K562 (cell line): ENCODE results near the gene SFN. TPM values are rescaled to one million over a fixed set of nuclear protein-coding genes. Genes with fewer than 3 reads are reported as not detected.
A peak's percentile ranks its signal among the peaks of the same experiment; 100 is the strongest.

Experiments
- ATAC-seq: fragments of 200-7000 bp; cut with Tn5 transposase; 3 replicates; pipeline ENCODE4 v1.9.1; 2020; ENCODE audit warnings: moderate library complexity
- BruUV-seq: library from RNA; stranded (reverse); fragments of 400-500 nt; replicated peaks from 2 replicates; lab custom pipeline; 2021; lab: Mats Ljungman, UMichigan
- CTCF ChIA-PET: fragments of 300-600 bp; formaldehyde crosslinking; extraction: SDS; loops from one replicate; lab custom pipeline; 2021; ENCODE audit warnings: low intra/inter-chr PET ratio; lab: Yijun Ruan, JAX
- POLR2A ChIA-PET: fragments of 300-600, 350-650 bp; sonication (Branson Sonifier 250); formaldehyde crosslinking; extraction: SDS; loops from one replicate; lab custom pipeline; 2021; ENCODE audit warnings: antibody characterized with exemption, inconsistent platforms; lab: Yijun Ruan, JAX
- DNase-seq, 4 experiments: peaks; one replicate each; pipeline versions ENCODE4 v3.0.0 to v3.0.0-alpha.2; 2011 to 2018; ENCODE audit warnings: low spot score in 3 of 4, mixed read lengths in 3 of 4; ENCODE audit errors: extremely low read depth in 1 of 4
- FAIRE-seq: peaks from 2 replicates; lab custom pipeline; 2011; peaks lifted over from hg19 to GRCh38; lab: Jason Lieb, UNC
- H2AFZ ChIP-seq: 2 replicates; pipeline ENCODE4 v1.6.0; 2011; ENCODE audit warnings: low read depth, low read length, control low read depth, inconsistent platforms
- H3K27ac ChIP-seq: fragments of 200-600 bp; 3 replicates; pipeline ENCODE4 v1.8.0; 2011; ENCODE audit warnings: low read depth, mild to moderate bottlenecking, control low read depth, inconsistent platforms, low read length, moderate library complexity, mixed read lengths; ENCODE audit errors: extremely low read depth
- H3K27me3 ChIP-seq, 2 experiments: fragments of 300-600 bp in 1 of 2; 2 replicates in 1 of 2; 3 replicates in 1 of 2; pipeline versions ENCODE4 v1.6.0 to v1.8.0; 2011; ENCODE audit warnings: inconsistent platforms in 2 of 2, low read length in 2 of 2, mild to moderate bottlenecking in 1 of 2, mixed read lengths in 1 of 2, moderate library complexity in 1 of 2; ENCODE audit not compliant: control insufficient read depth in 2 of 2, insufficient read depth in 2 of 2
- H3K36me3 ChIP-seq: fragments of 300-600 bp; 3 replicates; pipeline ENCODE4 v1.8.0; 2011; ENCODE audit warnings: mild to moderate bottlenecking, low read length, inconsistent platforms; ENCODE audit not compliant: control insufficient read depth, insufficient read depth
- H3K4me1 ChIP-seq, 2 experiments: fragments of 200-600 bp in 1 of 2; replicated peaks in 1 of 2; 2 replicates in 1 of 2; 3 replicates in 1 of 2; pipeline versions ENCODE4 v1.5.1 to v1.8.0; 2011; ENCODE audit warnings: inconsistent platforms in 2 of 2, low read length in 2 of 2, mild to moderate bottlenecking in 1 of 2, mixed read lengths in 1 of 2, moderate library complexity in 1 of 2; ENCODE audit not compliant: control insufficient read depth in 2 of 2, insufficient read depth in 2 of 2
- H3K4me2 ChIP-seq: 2 replicates; pipeline ENCODE4 v1.6.1; 2011; ENCODE audit warnings: low read length, control low read depth, inconsistent platforms, mixed read lengths; ENCODE audit not compliant: insufficient read depth
- H3K4me3 ChIP-seq: fragments of 200-600 bp; sonication (generic), shearing (Covaris generic); 2 replicates; pipeline ENCODE4 v1.5.1; 2016; ENCODE audit warnings: control low read depth, inconsistent platforms
- H3K79me2 ChIP-seq: fragments of 200-600 bp; 3 replicates; pipeline ENCODE4 v1.8.0; 2011; ENCODE audit warnings: low read length, inconsistent platforms; ENCODE audit not compliant: control insufficient read depth, insufficient read depth
- H3K9ac ChIP-seq, 2 experiments: 2 replicates each; pipeline versions ENCODE4 v1.6.0 to v1.6.1; 2011; ENCODE audit warnings: low read depth in 2 of 2, low read length in 2 of 2, control low read depth in 1 of 2, inconsistent platforms in 1 of 2, mild to moderate bottlenecking in 1 of 2, mixed read lengths in 1 of 2; ENCODE audit not compliant: insufficient read depth in 1 of 2
- H3K9me1 ChIP-seq: one replicate; pipeline ENCODE4 v1.6.0; 2011; ENCODE audit warnings: inconsistent platforms, mild to moderate bottlenecking, low read length, moderate library complexity; ENCODE audit not compliant: control insufficient read depth, insufficient read depth
- H3K9me3 ChIP-seq: replicated peaks from 2 replicates; pipeline ENCODE4 v1.5.1; 2011; ENCODE audit warnings: low read depth, low read length, inconsistent platforms; ENCODE audit not compliant: control insufficient read depth, insufficient read depth
- H4K20me1 ChIP-seq: replicated peaks from 2 replicates; pipeline ENCODE4 v1.6.1; 2011; ENCODE audit warnings: low read length, inconsistent platforms, mixed read lengths; ENCODE audit not compliant: control insufficient read depth, insufficient read depth
- CAMTA2 ChIP-seq: fragments of 250-450 bp; sonication (Bioruptor Pico); conservative IDR thresholded peaks from 2 replicates; pipeline ENCODE4 v1.5.1; 2022
- CC2D1A ChIP-seq: fragments of 450-650 bp; IDR thresholded peaks from 2 replicates; pipeline ENCODE4 v1.6.1; 2017; ENCODE audit warnings: mild to moderate bottlenecking
- CHD1 ChIP-seq: fragments of 200-600 bp; sonication (generic); IDR thresholded peaks from one replicate; pipeline ENCODE4 v1.6.1; 2012; ENCODE audit warnings: mild to moderate bottlenecking, moderate library complexity, low read length, inconsistent platforms
- DNMT1 ChIP-seq: fragments of 450-650 bp; IDR thresholded peaks from 2 replicates; pipeline ENCODE4 v1.6.1; 2016; ENCODE audit warnings: antibody characterized with exemption, mild to moderate bottlenecking
- ESRRB ChIP-seq: fragments of 250-450 bp; sonication (Bioruptor Pico); IDR thresholded peaks from 2 replicates; pipeline ENCODE4 v1.5.0; 2020; ENCODE audit warnings: mild to moderate bottlenecking, moderate library complexity, borderline replicate concordance
- KLF10 ChIP-seq: fragments of 250-450 bp; sonication (Bioruptor Pico); IDR thresholded peaks from 2 replicates; pipeline ENCODE4 v1.6.1; 2021; ENCODE audit warnings: matching md5 sums
- NUFIP1 ChIP-seq: fragments of 450-650 bp; IDR thresholded peaks from 2 replicates; pipeline ENCODE4 v1.6.1; 2018; ENCODE audit not compliant: partially characterized antibody
- POLR2AphosphoS5 ChIP-seq: IDR thresholded peaks from 2 replicates; pipeline ENCODE4 v1.6.1; 2011; ENCODE audit warnings: mild to moderate bottlenecking, low read depth, low read length, moderate library complexity; ENCODE audit not compliant: control insufficient read depth, insufficient read depth
- STAT5B ChIP-seq: fragments of 250-450 bp; sonication (Bioruptor Pico); IDR thresholded peaks from 2 replicates; pipeline ENCODE4 v1.8.0; 2021; ENCODE audit warnings: mild to moderate bottlenecking, inconsistent platforms
- TAF1 ChIP-seq: IDR thresholded peaks from 2 replicates; pipeline ENCODE4 v1.6.1; 2011; ENCODE audit warnings: mild to moderate bottlenecking, low read length, moderate library complexity; ENCODE audit not compliant: insufficient read depth, control insufficient read depth, severe bottlenecking; ENCODE audit errors: extremely low read depth
- ZC3H4 ChIP-seq: sonication (generic); formaldehyde crosslinking; IDR thresholded peaks from 2 replicates; pipeline ENCODE4 v1.9.0; 2021; ENCODE audit warnings: missing genetic modification reagents, borderline replicate concordance
- ZNF57 ChIP-seq: fragments of 450-650 bp; formaldehyde crosslinking; IDR thresholded peaks from 2 replicates; pipeline ENCODE4 v1.4.0; 2020; ENCODE audit warnings: mild to moderate bottlenecking, moderate library complexity
- ZNF584 ChIP-seq: fragments of 200-800 bp; sonication (Bioruptor generic); IDR thresholded peaks from 2 replicates; pipeline ENCODE4 v1.6.1; 2016; ENCODE audit warnings: low read depth, mild to moderate bottlenecking, missing genetic modification characterization, missing compliant biosample characterization
- WGBS: fragments of 100-300 bp; shearing (Covaris generic); methylation state at CpG from one replicate; pipeline ENCODE4 v1.1.6; 2016; ENCODE audit warnings: low coverage, mixed read lengths; ENCODE audit not compliant: insufficient coverage; ENCODE audit errors: missing lambda C conversion rate; 5-methylcytosine and 5-hydroxymethylcytosine counted together
- in situ Hi-C: fragments of 300-500 bp; cut with MboI; formaldehyde crosslinking; loops from 4 replicates; pipeline ENCODE4 v1.15.0; 2018; ENCODE audit warnings: inconsistent platforms, mixed read lengths
- intact Hi-C: fragments of 100-400 bp; cut with micrococcal nuclease; formaldehyde crosslinking; loops from 2 replicates; pipeline ENCODE4 v1.14.2; 2022
- polyA plus RNA-seq, 8 experiments: library from polyadenylated mRNA; depleted of rRNA in 4 of 8; stranded (reverse) in 5 of 8; unstranded in 3 of 8; fragments of >200 nt; fragmentation: Nextera tagmentation in 2 of 8; fragmentation: Illumina TruSeq in 1 of 8; extraction: Ambion mirVana in 2 of 8; extraction: Trizol in 1 of 8; gene quantifications; 2 replicates each; pipeline versions ENCODE4 v1.2.1 to v1.2.3, GENCODE V29; 2011 to 2014; ENCODE audit warnings: inconsistent platforms in 1 of 8, missing spikeins in 1 of 8
- total RNA-seq, 7 experiments: library from RNA; depleted of rRNA in 6 of 7; stranded (reverse); fragments of >200 nt in 6 of 7; fragmentation: Illumina TruSeq in 2 of 7; extraction: Trizol in 2 of 7; gene quantifications; 2 replicates each; pipeline versions ENCODE4 v1.2.1 to v1.2.3, GENCODE V29; 2011 to 2021; ENCODE audit warnings: low replicate concordance in 1 of 7
- TF ChIP-seq, protein P1 (sequence below): fragments of 450-650 bp; formaldehyde crosslinking; IDR thresholded peaks from 2 replicates; pipeline ENCODE4 v1.4.0; 2020; ENCODE audit warnings: mild to moderate bottlenecking, mixed read lengths

The SFN gene
- total and polyA plus RNA-seq, 9 of the 15 experiments (the other 6 are each of a cell fraction or from before 2014, with no cell fraction given): 0.10 to 3.8 (median 2.0) TPM

DNA sequence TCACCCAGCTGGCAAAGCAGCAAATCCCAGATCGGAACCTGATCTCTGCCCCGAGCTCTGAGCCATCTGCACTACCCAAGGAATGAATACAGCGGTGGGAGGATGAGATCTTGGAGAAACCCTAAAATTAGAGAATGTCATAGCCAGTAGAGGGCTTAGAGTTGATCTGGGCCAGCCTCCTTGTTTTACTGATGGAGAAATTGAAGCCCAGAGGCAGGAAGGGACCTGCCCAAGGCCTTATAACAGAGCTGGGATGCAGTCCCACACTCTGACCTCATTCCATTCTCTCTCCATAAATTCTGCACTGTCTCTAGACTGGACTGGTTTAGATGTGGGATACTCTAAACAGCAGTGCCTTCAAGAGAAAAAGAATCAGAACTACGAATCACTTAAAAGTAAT, 4.8 kb upstream of the SFN start:
- intact Hi-C loops (no loop called here), in situ Hi-C loops (no loop called here)
- Histone ChIP-seq H3K4me3 (no peak overlapping the region), H3K9me1 (peaks cover 8% of the 10 kb centered on the region), H3K9ac (no peak overlapping the region), H3K79me2 (no peaks in the 10 kb centered on the region), H3K27ac (no peak overlapping the region), H2AFZ (no peak overlapping the region), H3K36me3 (peaks cover 24% of the 10 kb centered on the region; the same call in 2 of the 3 replicates), H3K4me1 (peaks cover 10 to 18% of the 10 kb centered on the region in 2 experiments; a peak in 4 of 5 replicates), H3K4me2 (no peak overlapping the region), H4K20me1 (0 out of 2 replicates have a peak, but pooled peaks cover 3% of the 10 kb centered on the region), H3K27me3 (no peaks in the 10 kb centered on the region), H3K9me3 (no peaks in the 10 kb centered on the region)
- BruUV-seq: no TSS peak
- POLR2A ChIA-PET: interaction anchor here (0.6 to 2.0 kb wide), 9 partner anchors 9 to 1375 kb away, joined by 3 to 16 read pairs (median 4); no protein-coding TSS in a partner anchor
- DNase-seq (no peak), FAIRE-seq (no peak), ATAC-seq (no peak)
- no peak for TF ChIP-seq TAF1
- CTCF ChIA-PET: no interaction called here
- 77% methylated on average over 4 of the region's 4 CpGs for WGBS

DNA sequence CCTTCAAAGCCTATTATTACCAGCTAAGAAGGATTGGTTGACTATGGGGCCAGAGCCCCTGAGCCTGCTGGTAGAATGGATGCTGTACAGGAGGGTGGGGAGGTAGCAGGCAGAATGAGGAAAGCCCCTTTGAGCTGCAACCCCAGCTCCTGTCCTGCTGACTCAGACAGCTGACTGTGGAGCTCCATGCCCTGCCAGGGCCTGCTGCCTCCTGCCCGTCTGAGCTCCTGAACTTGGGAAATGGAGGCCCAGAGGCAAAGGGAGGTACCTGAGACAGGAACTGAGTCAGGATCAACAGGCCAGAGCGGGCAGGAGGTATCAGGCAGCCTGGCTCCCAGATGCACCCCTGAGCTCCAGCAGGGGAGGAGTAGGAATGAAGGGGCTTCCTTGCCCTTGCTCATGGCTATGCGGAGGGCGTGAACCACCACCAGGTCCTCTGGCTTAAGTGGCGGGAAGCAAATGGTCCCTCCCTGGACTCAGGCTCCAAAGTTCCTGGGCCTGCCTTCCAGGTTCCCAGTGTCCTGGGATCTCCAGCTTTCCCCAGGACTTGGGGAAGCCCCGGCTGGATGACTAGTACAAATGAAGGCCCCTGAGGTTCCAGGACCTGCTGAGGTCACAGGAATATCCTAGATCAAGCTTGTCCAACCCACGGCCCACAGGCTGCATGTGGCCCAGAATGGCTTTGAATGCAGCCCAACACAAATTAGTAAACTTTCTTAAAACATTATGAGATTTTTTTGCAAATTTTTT, 3.9 kb upstream of the SFN start:
- POLR2A ChIA-PET: interaction anchor here (0.6 to 2.0 kb wide), 13 partner anchors 9 to 402 kb away, joined by 3 to 16 read pairs (median 3); no protein-coding TSS in a partner anchor
- Histone ChIP-seq H3K27ac (no peak overlapping the region), H3K9me1 (peaks cover under 1% of the 10 kb centered on the region), H3K4me3 (no peak overlapping the region), H3K27me3 (no peaks in the 10 kb centered on the region), H3K4me2 (no peak overlapping the region), H3K36me3 (peaks cover 15% of the 10 kb centered on the region; the same call in 1 of the 3 replicates), H2AFZ (no peak overlapping the region), H3K79me2 (no peaks in the 10 kb centered on the region), H4K20me1 (no peaks in the 10 kb centered on the region), H3K9me3 (no peaks in the 10 kb centered on the region), H3K4me1 (peaks cover 18 to 25% of the 10 kb centered on the region in 2 experiments), H3K9ac (peak overlapping the region in 1 of 2 experiments; percentile 28; a peak in 2 of 4 replicates)
- CTCF ChIA-PET: interaction anchor here (0.6 kb wide), 1 partner anchor 49 kb away, joined by 3 read pairs; no protein-coding TSS in a partner anchor
- in situ Hi-C loops (no loop called here), intact Hi-C loops (no loop called here)
- 65% methylated on average over 7 of the region's 7 CpGs for WGBS
- FAIRE-seq (no peak), ATAC-seq (no peak), DNase-seq (no peak)
- no TSS peak for BruUV-seq
- no peak for TF ChIP-seq ZC3H4 (CRISPR knock-in tag)
- TF ChIP-seq ESRRB (CRISPR knock-in tag): no peak
- TF ChIP-seq CHD1: no peak
- TF ChIP-seq KLF10 (CRISPR knock-in tag): no peak
- no peak for TF ChIP-seq NUFIP1
- TF ChIP-seq DNMT1: no peak
- no peak for TF ChIP-seq CC2D1A
- TF ChIP-seq POLR2AphosphoS5: no peak
- no peak for TF ChIP-seq CAMTA2
- no peak for TF ChIP-seq ZNF584 (CRISPR knock-in tag)
- TF ChIP-seq, protein P1, sequence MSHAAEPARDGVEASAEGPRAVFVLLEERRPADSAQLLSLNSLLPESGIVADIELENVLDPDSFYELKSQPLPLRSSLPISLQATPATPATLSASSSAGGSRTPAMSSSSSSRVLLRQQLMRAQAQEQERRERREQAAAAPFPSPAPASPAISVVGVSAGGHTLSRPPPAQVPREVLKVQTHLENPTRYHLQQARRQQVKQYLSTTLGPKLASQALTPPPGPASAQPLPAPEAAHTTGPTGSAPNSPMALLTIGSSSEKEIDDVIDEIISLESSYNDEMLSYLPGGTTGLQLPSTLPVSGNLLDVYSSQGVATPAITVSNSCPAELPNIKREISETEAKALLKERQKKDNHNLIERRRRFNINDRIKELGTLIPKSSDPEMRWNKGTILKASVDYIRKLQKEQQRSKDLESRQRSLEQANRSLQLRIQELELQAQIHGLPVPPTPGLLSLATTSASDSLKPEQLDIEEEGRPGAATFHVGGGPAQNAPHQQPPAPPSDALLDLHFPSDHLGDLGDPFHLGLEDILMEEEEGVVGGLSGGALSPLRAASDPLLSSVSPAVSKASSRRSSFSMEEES (CRISPR knock-in tag): no peak
- TF ChIP-seq ZNF57 (CRISPR knock-in tag): no peak
- TF ChIP-seq STAT5B: no peak
